Activated CD4-positive, alpha-beta T cell treated with anti-CD3 and anti-CD28 coated beads, Interleukin-2, amount 10 ng/mL, durations not matched to agents 24 days and 14 days (primary cell): ENCODE measurements around the gene MGAT4A. TPM values are rescaled to one million over a fixed set of nuclear protein-coding genes. Genes with fewer than 3 reads are reported as not detected.
A peak's percentile ranks its signal among the peaks of the same experiment; 100 is the strongest.

Experiments
- DNase-seq: peaks from one replicate; pipeline ENCODE4 v3.0.0; 2022
- H3K27ac Mint-ChIP-seq: one replicate; pipeline ENCODE4 v1.8.0; 2022; ENCODE audit warnings: mild to moderate bottlenecking, mixed read lengths
- H3K27me3 Mint-ChIP-seq: one replicate; pipeline ENCODE4 v1.8.0; 2022; ENCODE audit warnings: mixed read lengths
- H3K36me3 Mint-ChIP-seq: one replicate; pipeline ENCODE4 v1.8.0; 2022; ENCODE audit warnings: low read depth, mild to moderate bottlenecking, mixed read lengths
- H3K4me1 Mint-ChIP-seq: one replicate; pipeline ENCODE4 v1.8.0; 2021; ENCODE audit warnings: mixed read lengths
- H3K4me3 Mint-ChIP-seq: one replicate; pipeline ENCODE4 v1.8.0; 2022; ENCODE audit warnings: mild to moderate bottlenecking, moderate library complexity, mixed read lengths
- H3K9me3 Mint-ChIP-seq: one replicate; pipeline ENCODE4 v1.8.0; 2021; ENCODE audit warnings: mixed read lengths
- intact Hi-C: fragments of 100-400 bp; cut with micrococcal nuclease; formaldehyde crosslinking; loops from one replicate; pipeline ENCODE4 v1.15.1; 2023
- total RNA-seq: library from RNA; stranded (reverse); gene quantifications from 2 replicates; pipeline ENCODE4 v1.2.3, GENCODE V29; 2022

The MGAT4A gene
- total RNA-seq, 1 donor from 2014 or later, result 49.2 TPM

- Mint-ChIP-seq H3K36me3 (peaks cover 24% of the 10 kb centered on the region), H3K27ac (peak overlapping the region; percentile 30), H3K4me3 (no peak overlapping the region), H3K4me1 (peaks cover 47% of the 10 kb centered on the region), H3K9me3 (no peaks in the 10 kb centered on the region), H3K27me3 (no peaks in the 10 kb centered on the region)
- no peak for DNase-seq
- intact Hi-C loops, result no loop called here
These were observed 28.7 kb downstream of the MGAT4A start for GRCh38 chr2:98702127-98702802.

- Mint-ChIP-seq H3K36me3 (peaks cover 26% of the 10 kb centered on the region), H3K27ac (no peak overlapping the region), H3K27me3 (no peaks in the 10 kb centered on the region), H3K9me3 (no peaks in the 10 kb centered on the region), H3K4me3 (no peak overlapping the region), H3K4me1 (peaks cover 52% of the 10 kb centered on the region)
- intact Hi-C loops, result no loop called here
- DNase-seq, result no peak
These were observed 29.7 kb downstream of the MGAT4A start for GRCh38 chr2:98701230-98701629.

DNA sequence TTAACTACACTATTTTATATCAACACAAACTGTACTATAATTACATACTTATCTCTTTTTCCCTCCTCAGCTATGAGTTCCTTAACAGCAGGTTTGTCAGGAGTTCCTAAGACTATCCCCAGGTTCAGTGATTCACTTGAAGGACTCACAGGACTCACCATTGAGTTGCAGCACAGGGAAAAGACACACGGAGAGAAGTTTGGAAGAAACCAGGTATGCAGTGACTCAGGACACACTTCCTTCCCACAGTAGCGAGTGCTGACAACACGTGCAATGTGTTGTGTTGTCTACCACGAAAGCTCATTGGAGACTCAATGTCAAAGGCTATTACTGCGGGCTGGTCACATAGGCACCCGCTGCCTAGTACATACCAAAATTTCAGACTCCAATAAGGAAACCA is 32.0 kb downstream of the MGAT4A start:
- Mint-ChIP-seq H3K4me3 (no peak overlapping the region), H3K27ac (no peak overlapping the region)
- intact Hi-C loops, result no loop called here

DNA sequence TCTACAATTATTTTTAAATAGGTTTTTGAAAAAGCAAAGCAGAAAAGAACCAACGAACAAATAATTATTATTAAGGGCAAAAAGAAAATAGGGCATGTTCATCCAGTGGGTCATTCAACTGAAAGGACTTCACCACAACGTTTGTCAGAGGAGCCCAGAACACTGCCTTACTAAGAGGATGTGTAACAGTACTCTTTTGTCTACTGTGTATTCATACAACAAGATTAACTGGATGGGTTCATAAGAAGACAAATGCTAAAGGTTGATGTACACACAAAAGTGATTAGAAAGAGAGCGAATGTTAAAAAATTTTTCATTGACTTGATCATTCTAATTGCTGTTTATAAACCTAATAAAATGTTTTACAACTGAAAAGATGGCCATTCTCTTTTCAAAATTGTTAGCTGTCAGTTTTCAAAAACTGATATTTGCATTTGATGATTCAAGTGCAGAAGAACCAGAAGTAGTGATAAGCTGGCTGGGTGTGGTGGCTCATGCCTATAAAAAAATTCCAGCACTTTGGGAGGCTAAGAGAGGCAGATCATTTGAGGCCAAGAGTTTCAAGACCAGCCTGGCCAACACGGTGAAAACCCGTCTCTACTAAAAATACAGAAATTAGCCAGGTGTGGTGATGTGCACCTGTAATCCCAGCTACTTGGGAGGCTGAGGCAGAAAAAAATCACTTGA is 33.1 kb downstream of the MGAT4A start:
- intact Hi-C loops, result no loop called here
- H3K27ac Mint-ChIP-seq, result no peak overlapping the region
- DNase-seq, result no peak
- no peaks in the 10 kb centered on the region for H3K27me3 Mint-ChIP-seq
- peaks cover 30% of the 10 kb centered on the region for H3K36me3 Mint-ChIP-seq
- no peak overlapping the region for H3K4me3 Mint-ChIP-seq
- H3K4me1 Mint-ChIP-seq, result peaks cover 58% of the 10 kb centered on the region
- no peaks in the 10 kb centered on the region for H3K9me3 Mint-ChIP-seq

More for the DNA sequence above, 32.0 kb downstream of the MGAT4A start:
- peaks cover 37% of the 10 kb centered on the region for H3K36me3 Mint-ChIP-seq
- H3K27me3 Mint-ChIP-seq, result no peaks in the 10 kb centered on the region
- H3K9me3 Mint-ChIP-seq, result no peaks in the 10 kb centered on the region
- DNase-seq, result no peak
- peaks cover 58% of the 10 kb centered on the region for H3K4me1 Mint-ChIP-seq

- Mint-ChIP-seq H3K27me3 (no peaks in the 10 kb centered on the region), H3K4me1 (peaks cover 49% of the 10 kb centered on the region), H3K36me3 (peaks cover 26% of the 10 kb centered on the region), H3K9me3 (no peaks in the 10 kb centered on the region), H3K27ac (peak overlapping the region; percentile 68), H3K4me3 (no peak overlapping the region)
- DNase-seq, result no peak
- intact Hi-C loops, result no loop called here
These were observed 34.7 kb downstream of the MGAT4A start for GRCh38 chr2:98696200-98696599.

DNA sequence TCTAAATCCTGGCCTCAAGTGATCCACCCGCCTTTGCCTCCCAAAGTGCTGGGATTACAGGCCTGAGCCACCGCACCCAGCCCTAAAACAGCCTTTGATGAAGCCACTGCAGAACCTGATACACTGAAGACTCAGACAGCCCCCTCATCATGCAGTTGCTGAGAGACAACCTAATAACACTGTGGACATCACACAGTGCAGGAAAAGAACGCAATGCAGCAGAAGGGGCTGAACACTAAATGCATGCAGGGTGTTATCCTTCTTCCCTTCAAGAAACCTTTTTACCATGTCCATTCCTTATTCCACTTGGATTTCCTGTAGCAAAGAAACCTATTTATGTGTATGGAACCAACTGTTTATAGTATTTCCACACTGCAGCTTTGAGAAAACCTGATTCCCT is 35.7 kb downstream of the MGAT4A start:
- Mint-ChIP-seq H3K36me3 (peaks cover 30% of the 10 kb centered on the region), H3K4me1 (peaks cover 55% of the 10 kb centered on the region), H3K9me3 (no peaks in the 10 kb centered on the region), H3K4me3 (no peak overlapping the region), H3K27me3 (no peaks in the 10 kb centered on the region), H3K27ac (peak overlapping the region; percentile 19)
- intact Hi-C loops, result no loop called here
- no peak for DNase-seq

GRCh38 chr2:98693477-98693876 is 37.5 kb downstream of the MGAT4A start:
- no peaks in the 10 kb centered on the region for H3K27me3 Mint-ChIP-seq
- peak overlapping the region; percentile 43 for H3K4me3 Mint-ChIP-seq
- H3K27ac Mint-ChIP-seq, result peak overlapping the region; percentile 83
- peaks cover 24% of the 10 kb centered on the region for H3K36me3 Mint-ChIP-seq
- H3K4me1 Mint-ChIP-seq, result peaks cover 56% of the 10 kb centered on the region
- intact Hi-C loops, result loop anchor here (2.0 kb wide), 3 partner anchors 17 to 35 kb away; no protein-coding TSS in a partner anchor
- no peak for DNase-seq
- H3K9me3 Mint-ChIP-seq, result no peaks in the 10 kb centered on the region

- no peak for DNase-seq
- H3K4me1 Mint-ChIP-seq, result peaks cover 59% of the 10 kb centered on the region
- H3K27me3 Mint-ChIP-seq, result no peaks in the 10 kb centered on the region
- H3K4me3 Mint-ChIP-seq, result peak overlapping the region; percentile 53
- no peaks in the 10 kb centered on the region for H3K9me3 Mint-ChIP-seq
- intact Hi-C loops, result loop anchor here (1.0 to 2.0 kb wide), 4 partner anchors 18 to 76 kb away; no protein-coding TSS in a partner anchor
- H3K27ac Mint-ChIP-seq, result peak overlapping the region; percentile 83
- H3K36me3 Mint-ChIP-seq, result peaks cover 23% of the 10 kb centered on the region
These were observed 38.6 kb downstream of the MGAT4A start for GRCh38 chr2:98692090-98693054.

DNA sequence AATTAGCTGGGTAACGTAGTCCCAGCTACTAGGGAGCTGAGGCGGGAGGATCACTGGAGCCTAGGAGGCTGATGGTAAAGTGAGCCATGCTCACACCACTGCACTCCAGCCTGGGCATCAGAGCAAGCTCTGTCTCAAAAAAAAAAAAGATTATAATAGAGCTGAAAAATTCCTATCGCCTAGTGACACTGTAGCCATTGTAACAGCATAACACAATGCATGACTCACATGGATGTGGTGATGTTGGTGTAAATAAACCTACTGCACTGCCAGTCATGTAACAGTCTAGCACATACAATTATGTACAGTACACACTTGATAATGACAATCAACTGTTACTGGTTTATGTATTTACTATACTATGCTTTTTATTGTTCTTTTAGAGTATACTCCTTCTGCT is 39.6 kb downstream of the MGAT4A start:
- Mint-ChIP-seq H3K27me3 (no peaks in the 10 kb centered on the region), H3K4me3 (no peak overlapping the region), H3K9me3 (no peaks in the 10 kb centered on the region), H3K36me3 (peaks cover 24% of the 10 kb centered on the region), H3K27ac (peak overlapping the region; percentile 74), H3K4me1 (peaks cover 56% of the 10 kb centered on the region)
- no peak for DNase-seq
- intact Hi-C loops, result no loop called here

GRCh38 chr2:98685930-98686887 is 44.7 kb downstream of the MGAT4A start:
- H3K27me3 Mint-ChIP-seq, result no peaks in the 10 kb centered on the region
- H3K27ac Mint-ChIP-seq, result no peak overlapping the region
- H3K4me3 Mint-ChIP-seq, result no peak overlapping the region
- H3K9me3 Mint-ChIP-seq, result peaks cover 3% of the 10 kb centered on the region
- H3K36me3 Mint-ChIP-seq, result peaks cover 28% of the 10 kb centered on the region
- DNase-seq, result no peak
- peaks cover 32% of the 10 kb centered on the region for H3K4me1 Mint-ChIP-seq
- intact Hi-C loops, result no loop called here

DNA sequence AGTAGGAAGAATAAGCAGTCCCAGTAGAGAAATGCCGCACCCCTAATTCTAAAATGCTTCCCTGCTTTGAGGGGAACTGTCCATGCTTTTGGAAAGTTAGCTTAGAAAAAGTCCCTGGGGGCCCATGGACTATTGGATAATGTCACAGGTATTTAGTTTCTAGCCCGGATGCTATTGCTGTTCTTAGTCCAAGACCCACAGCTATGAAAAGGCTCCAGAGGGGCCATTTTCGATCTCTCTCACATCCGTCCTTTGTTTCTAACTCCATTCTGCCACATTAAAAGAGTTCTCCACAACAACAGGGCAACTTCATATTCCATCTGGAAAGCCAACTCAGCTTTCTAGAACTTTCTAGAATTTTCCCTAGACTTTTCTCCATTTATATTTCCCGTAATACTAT is 47.2 kb downstream of the MGAT4A start:
- Mint-ChIP-seq H3K4me3 (no peak overlapping the region), H3K9me3 (peaks cover 6% of the 10 kb centered on the region), H3K27me3 (no peaks in the 10 kb centered on the region), H3K36me3 (peaks cover 30% of the 10 kb centered on the region), H3K27ac (no peak overlapping the region), H3K4me1 (peaks cover 19% of the 10 kb centered on the region)
- DNase-seq, result no peak
- intact Hi-C loops, result no loop called here

DNA sequence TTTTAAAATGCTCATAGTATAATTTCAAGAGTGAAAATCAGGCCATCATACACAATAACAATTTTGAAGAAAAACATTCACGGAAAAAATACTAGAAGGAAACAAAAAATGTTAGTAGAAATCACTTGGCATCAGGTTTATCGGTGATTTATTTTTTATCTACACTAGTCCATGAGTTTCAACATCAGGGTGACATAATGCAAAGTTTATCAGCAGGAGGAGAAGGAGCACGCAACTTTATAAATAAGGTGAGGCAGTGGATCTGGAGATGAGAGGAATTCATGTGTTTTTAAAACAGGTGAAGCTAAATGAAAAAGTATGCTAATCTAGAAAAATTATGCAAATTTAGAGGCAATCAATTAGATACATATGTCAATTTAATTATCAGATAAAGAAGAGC is 54.2 kb downstream of the MGAT4A start:
- intact Hi-C loops, result no loop called here
- peaks cover 5% of the 10 kb centered on the region for H3K9me3 Mint-ChIP-seq
- peaks cover 12% of the 10 kb centered on the region for H3K4me1 Mint-ChIP-seq
- H3K4me3 Mint-ChIP-seq, result no peak overlapping the region
- no peaks in the 10 kb centered on the region for H3K27me3 Mint-ChIP-seq
- no peak for DNase-seq
- no peak overlapping the region for H3K27ac Mint-ChIP-seq
- peaks cover 50% of the 10 kb centered on the region for H3K36me3 Mint-ChIP-seq
